GM21717 (cell line): ENCODE measurements around the gene BAG1.

Source experiments
- ATAC-seq: cut with Tn5 transposase; IDR thresholded peaks from one replicate; pipeline ENCODE4 v1.9.1; 2021; ENCODE audit warnings: mild to moderate bottlenecking, moderate library complexity; ENCODE audit not compliant: unreplicated experiment

BAG1 gene

GRCh38 chr9:33220681-33221567, 43.6 kb downstream of the BAG1 start:
- no peak for ATAC-seq

GRCh38 chr9:33211695-33212393, 52.7 kb downstream of the BAG1 start:
- ATAC-seq: no peak

GRCh38 chr9:33210006-33210715, 54.3 kb downstream of the BAG1 start:
- ATAC-seq: no peak

- ATAC-seq: no peak
Measured at GRCh38 chr9:33209394-33209793, 55.1 kb downstream of the BAG1 start.

- peak; percentile 99 for ATAC-seq
Measured at GRCh38 chr9:33202552-33203201, 61.8 kb downstream of the BAG1 start.
